HEK293 (cell line): ENCODE measurements around the gene BCL7C.

Experiments
- HOXC10 ChIP-seq: sonication (generic); formaldehyde crosslinking; IDR thresholded peaks from 2 replicates; pipeline ENCODE4 v1.8.1; 2023; ENCODE audit warnings: mild to moderate bottlenecking, missing genetic modification reagents
- PRDM2 ChIP-seq: fragments of 450-650 bp; formaldehyde crosslinking; IDR thresholded peaks from 2 replicates; pipeline ENCODE4 v1.5.1; 2016; ENCODE audit warnings: missing biosample characterization, missing genetic modification characterization, borderline replicate concordance
- SP2 ChIP-seq: fragments of 450-650 bp; formaldehyde crosslinking; IDR thresholded peaks from 2 replicates; pipeline ENCODE4 v1.5.1; 2016; ENCODE audit warnings: missing biosample characterization, missing genetic modification characterization
- SP3 ChIP-seq: fragments of 450-650 bp; formaldehyde crosslinking; IDR thresholded peaks from 2 replicates; pipeline ENCODE4 v1.5.1; 2016; ENCODE audit warnings: missing biosample characterization, missing genetic modification characterization
- WT1 ChIP-seq: fragments of 450-650 bp; formaldehyde crosslinking; IDR thresholded peaks from 2 replicates; pipeline ENCODE4 v1.5.1; 2016; ENCODE audit warnings: missing biosample characterization, missing genetic modification characterization
- ZBTB1 ChIP-seq: fragments of 450-650 bp; formaldehyde crosslinking; IDR thresholded peaks from 2 replicates; pipeline ENCODE4 v1.5.1; 2016; ENCODE audit warnings: missing biosample characterization, missing genetic modification characterization
- ZBTB48 ChIP-seq: fragments of 450-650 bp; formaldehyde crosslinking; IDR thresholded peaks from 2 replicates; pipeline ENCODE4 v1.5.1; 2016; ENCODE audit warnings: missing biosample characterization, missing genetic modification characterization
- ZBTB8A ChIP-seq: fragments of 450-650 bp; formaldehyde crosslinking; IDR thresholded peaks from 2 replicates; pipeline ENCODE4 v1.5.1; 2016; ENCODE audit warnings: missing biosample characterization, missing genetic modification characterization
- ZFHX2 ChIP-seq: fragments of 450-650 bp; formaldehyde crosslinking; conservative IDR thresholded peaks from 2 replicates; pipeline ENCODE4 v1.5.1; 2016; ENCODE audit warnings: missing biosample characterization, missing genetic modification characterization
- ZFP3 ChIP-seq: fragments of 450-650 bp; formaldehyde crosslinking; IDR thresholded peaks from 2 replicates; pipeline ENCODE4 v1.5.1; 2016; ENCODE audit warnings: low read depth, missing biosample characterization, missing genetic modification characterization
- ZIC2 ChIP-seq: fragments of 450-650 bp; formaldehyde crosslinking; IDR thresholded peaks from 2 replicates; pipeline ENCODE4 v1.5.1; 2016; ENCODE audit warnings: missing biosample characterization, missing genetic modification characterization
- ZNF350 ChIP-seq: fragments of 450-650 bp; formaldehyde crosslinking; IDR thresholded peaks from 2 replicates; pipeline ENCODE4 v1.5.0; 2017; ENCODE audit warnings: missing biosample characterization, mild to moderate bottlenecking, missing genetic modification characterization
- ZNF433 ChIP-seq: fragments of 450-650 bp; formaldehyde crosslinking; IDR thresholded peaks from 2 replicates; pipeline ENCODE4 v1.5.1; 2016; ENCODE audit warnings: missing biosample characterization, missing genetic modification characterization, low read depth
- ZNF513 ChIP-seq: fragments of 450-650 bp; IDR thresholded peaks from 2 replicates; pipeline ENCODE4 v1.5.1; 2018; ENCODE audit warnings: missing biosample characterization, missing genetic modification characterization
- ZNF514 ChIP-seq: fragments of 450-650 bp; formaldehyde crosslinking; IDR thresholded peaks from 2 replicates; pipeline ENCODE4 v1.5.1; 2016; ENCODE audit warnings: missing biosample characterization, missing genetic modification characterization
- ZNF555 ChIP-seq: fragments of 450-650 bp; formaldehyde crosslinking; conservative IDR thresholded peaks from 2 replicates; pipeline ENCODE4 v1.5.1; 2017; ENCODE audit warnings: missing biosample characterization, mild to moderate bottlenecking, missing genetic modification characterization, inconsistent platforms
- ZNF561 ChIP-seq: fragments of 450-650 bp; IDR thresholded peaks from 2 replicates; pipeline ENCODE4 v1.5.1; 2018; ENCODE audit warnings: missing biosample characterization, missing genetic modification characterization, borderline replicate concordance
- ZNF600 ChIP-seq: fragments of 450-650 bp; formaldehyde crosslinking; IDR thresholded peaks from 2 replicates; pipeline ENCODE4 v1.5.1; 2016; ENCODE audit warnings: missing biosample characterization, missing genetic modification characterization
- ZNF670 ChIP-seq: fragments of 450-650 bp; formaldehyde crosslinking; IDR thresholded peaks from 2 replicates; pipeline ENCODE4 v1.5.1; 2016; ENCODE audit warnings: missing biosample characterization, missing genetic modification characterization, low read depth
- ZNF791 ChIP-seq: fragments of 450-650 bp; formaldehyde crosslinking; IDR thresholded peaks from 2 replicates; pipeline ENCODE4 v1.5.1; 2016; ENCODE audit warnings: missing biosample characterization, missing genetic modification characterization
- ZSCAN18 ChIP-seq: fragments of 450-650 bp; formaldehyde crosslinking; IDR thresholded peaks from 2 replicates; pipeline ENCODE4 v1.5.1; 2016; ENCODE audit warnings: missing biosample characterization, missing genetic modification characterization
- TF ChIP-seq, protein P1 (sequence below): fragments of 450-650 bp; formaldehyde crosslinking; IDR thresholded peaks from 2 replicates; pipeline ENCODE4 v1.5.1; 2016; ENCODE audit warnings: missing biosample characterization, missing genetic modification characterization
- TF ChIP-seq, protein P2 (sequence below): fragments of 450-650 bp; formaldehyde crosslinking; IDR thresholded peaks from 2 replicates; pipeline ENCODE4 v1.5.1; 2016; ENCODE audit warnings: missing biosample characterization, missing genetic modification characterization, borderline replicate concordance
- TF ChIP-seq, protein P3 (sequence below): fragments of 450-650 bp; formaldehyde crosslinking; IDR thresholded peaks from 2 replicates; pipeline ENCODE4 v1.5.1; 2017; ENCODE audit warnings: missing biosample characterization, mild to moderate bottlenecking, missing genetic modification characterization, moderate library complexity
- TF ChIP-seq, protein P4 (sequence below): fragments of 450-650 bp; formaldehyde crosslinking; IDR thresholded peaks from 2 replicates; pipeline ENCODE4 v1.5.1; 2016; ENCODE audit warnings: missing biosample characterization, missing genetic modification characterization

Gene BCL7C

DNA sequence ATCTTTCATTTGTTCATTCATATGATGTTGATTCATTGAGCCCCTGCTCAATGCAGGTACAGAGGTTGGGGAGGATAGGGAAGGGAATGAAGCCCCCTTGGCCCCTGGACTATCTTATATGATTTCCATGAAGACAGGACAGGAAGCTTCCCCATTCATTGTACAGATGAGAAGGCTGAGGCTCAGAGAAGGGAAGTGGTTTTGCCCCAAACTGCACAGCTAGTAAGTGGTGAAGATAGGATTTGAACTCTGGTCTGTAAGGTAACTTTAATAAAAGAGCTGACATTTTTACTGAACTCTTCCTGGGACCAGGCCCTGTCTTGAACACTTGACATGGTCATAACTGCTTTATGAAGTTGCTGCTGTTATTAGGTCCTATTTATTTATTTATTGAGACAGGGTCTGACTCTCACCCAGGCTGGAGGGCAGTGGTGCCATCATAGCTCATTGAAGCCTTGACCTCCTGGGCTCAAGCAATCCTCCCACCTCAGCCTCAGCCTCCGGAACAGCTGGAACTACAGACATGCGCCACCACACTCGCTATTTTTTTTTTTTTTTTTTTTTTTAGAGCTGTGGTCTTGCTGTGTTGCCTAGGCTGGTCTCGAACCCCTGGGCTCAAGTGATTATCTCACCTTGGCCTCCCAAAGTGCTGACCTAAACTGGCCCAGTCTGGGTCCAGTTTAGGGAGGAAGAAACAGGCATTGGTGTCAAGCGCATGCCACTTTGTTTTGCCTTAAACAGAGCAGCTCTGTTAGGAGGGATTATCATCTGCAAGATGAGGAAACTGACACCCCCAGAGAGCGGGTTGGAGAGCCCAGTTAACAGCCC is 7.5 kb upstream of the BCL7C start (continued):
- TF ChIP-seq ZNF350 (no peak), ZNF555 (no peak), ZIC2 (tag by site-specific recombination) (peak; percentile 86), ZNF600 (tag by site-specific recombination) (peak; percentile 85), WT1 (tag by site-specific recombination) (no peak), ZNF513 (tag by site-specific recombination) (no peak), ZBTB8A (tag by site-specific recombination) (0 out of 2 replicates have a peak, but pooled peaks have one; percentile 12), PRDM2 (tag by site-specific recombination) (no peak), SP2 (no peak), ZBTB1 (tag by site-specific recombination) (no peak), ZNF670 (tag by site-specific recombination) (no peak), SP3 (tag by site-specific recombination) (no peak), ZFHX2 (tag by site-specific recombination) (peak; percentile 62), ZFP3 (tag by site-specific recombination) (no peak), ZNF514 (no peak), ZNF561 (tag by site-specific recombination) (no peak), HOXC10 (CRISPR knock-in tag) (no peak), ZBTB48 (tag by site-specific recombination) (no peak), ZNF433 (tag by site-specific recombination) (no peak), ZNF791 (no peak), ZSCAN18 (no peak)
- TF ChIP-seq, protein P1, sequence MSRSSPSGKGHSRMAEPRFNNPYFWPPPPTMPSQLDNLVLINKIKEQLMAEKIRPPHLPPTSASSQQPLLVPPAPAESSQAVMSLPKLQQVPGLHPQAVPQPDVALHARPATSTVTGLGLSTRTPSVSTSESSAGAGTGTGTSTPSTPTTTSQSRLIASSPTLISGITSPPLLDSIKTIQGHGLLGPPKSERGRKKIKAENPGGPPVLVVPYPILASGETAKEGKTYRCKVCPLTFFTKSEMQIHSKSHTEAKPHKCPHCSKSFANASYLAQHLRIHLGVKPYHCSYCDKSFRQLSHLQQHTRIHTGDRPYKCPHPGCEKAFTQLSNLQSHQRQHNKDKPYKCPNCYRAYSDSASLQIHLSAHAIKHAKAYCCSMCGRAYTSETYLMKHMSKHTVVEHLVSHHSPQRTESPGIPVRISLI (tag by site-specific recombination) = peak; percentile 90
- TF ChIP-seq, protein P2, sequence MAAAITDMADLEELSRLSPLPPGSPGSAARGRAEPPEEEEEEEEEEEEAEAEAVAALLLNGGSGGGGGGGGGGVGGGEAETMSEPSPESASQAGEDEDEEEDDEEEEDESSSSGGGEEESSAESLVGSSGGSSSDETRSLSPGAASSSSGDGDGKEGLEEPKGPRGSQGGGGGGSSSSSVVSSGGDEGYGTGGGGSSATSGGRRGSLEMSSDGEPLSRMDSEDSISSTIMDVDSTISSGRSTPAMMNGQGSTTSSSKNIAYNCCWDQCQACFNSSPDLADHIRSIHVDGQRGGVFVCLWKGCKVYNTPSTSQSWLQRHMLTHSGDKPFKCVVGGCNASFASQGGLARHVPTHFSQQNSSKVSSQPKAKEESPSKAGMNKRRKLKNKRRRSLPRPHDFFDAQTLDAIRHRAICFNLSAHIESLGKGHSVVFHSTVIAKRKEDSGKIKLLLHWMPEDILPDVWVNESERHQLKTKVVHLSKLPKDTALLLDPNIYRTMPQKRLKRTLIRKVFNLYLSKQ (tag by site-specific recombination) = no peak
- TF ChIP-seq, protein P3, sequence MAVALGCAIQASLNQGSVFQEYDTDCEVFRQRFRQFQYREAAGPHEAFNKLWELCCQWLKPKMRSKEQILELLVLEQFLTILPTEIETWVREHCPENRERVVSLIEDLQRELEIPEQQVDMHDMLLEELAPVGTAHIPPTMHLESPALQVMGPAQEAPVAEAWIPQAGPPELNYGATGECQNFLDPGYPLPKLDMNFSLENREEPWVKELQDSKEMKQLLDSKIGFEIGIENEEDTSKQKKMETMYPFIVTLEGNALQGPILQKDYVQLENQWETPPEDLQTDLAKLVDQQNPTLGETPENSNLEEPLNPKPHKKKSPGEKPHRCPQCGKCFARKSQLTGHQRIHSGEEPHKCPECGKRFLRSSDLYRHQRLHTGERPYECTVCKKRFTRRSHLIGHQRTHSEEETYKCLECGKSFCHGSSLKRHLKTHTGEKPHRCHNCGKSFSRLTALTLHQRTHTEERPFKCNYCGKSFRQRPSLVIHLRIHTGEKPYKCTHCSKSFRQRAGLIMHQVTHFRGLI = no peak
- TF ChIP-seq, protein P4, sequence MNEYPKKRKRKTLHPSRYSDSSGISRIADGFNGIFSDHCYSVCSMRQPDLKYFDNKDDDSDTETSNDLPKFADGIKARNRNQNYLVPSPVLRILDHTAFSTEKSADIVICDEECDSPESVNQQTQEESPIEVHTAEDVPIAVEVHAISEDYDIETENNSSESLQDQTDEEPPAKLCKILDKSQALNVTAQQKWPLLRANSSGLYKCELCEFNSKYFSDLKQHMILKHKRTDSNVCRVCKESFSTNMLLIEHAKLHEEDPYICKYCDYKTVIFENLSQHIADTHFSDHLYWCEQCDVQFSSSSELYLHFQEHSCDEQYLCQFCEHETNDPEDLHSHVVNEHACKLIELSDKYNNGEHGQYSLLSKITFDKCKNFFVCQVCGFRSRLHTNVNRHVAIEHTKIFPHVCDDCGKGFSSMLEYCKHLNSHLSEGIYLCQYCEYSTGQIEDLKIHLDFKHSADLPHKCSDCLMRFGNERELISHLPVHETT (tag by site-specific recombination) = 0 out of 2 replicates have a peak, but pooled peaks have one; percentile 17
